CD14-positive monocyte (primary cell): ENCODE data around the gene MYO1D. TPM values are rescaled to one million over a fixed set of nuclear protein-coding genes. Genes with fewer than 3 reads are reported as not detected.

Source experiments
- DNase-seq, 3 donors: peaks; one replicate each; pipeline ENCODE4 v3.0.0-alpha.2; 2011 to 2022
- H2AFZ ChIP-seq: 2 replicates; pipeline ENCODE4 v1.6.0; 2012; ENCODE audit warnings: mild to moderate bottlenecking, low read depth, low read length, inconsistent platforms; ENCODE audit not compliant: insufficient read depth, poor library complexity, severe bottlenecking
- H3K27ac ChIP-seq, 2 donors: 1 replicate in 1 of 2; 2 replicates in 1 of 2; pipeline ENCODE4 v1.5.1; 2012 to 2013; ENCODE audit warnings: low read length in 2 of 2, control low read depth in 1 of 2, inconsistent platforms in 1 of 2, low read depth in 1 of 2, mild to moderate bottlenecking in 1 of 2
- H3K27me3 ChIP-seq, 2 donors: one replicate each; pipeline versions ENCODE4 v1.6.0 to v1.6.1; 2011 to 2013; ENCODE audit warnings: low read length in 2 of 2; ENCODE audit not compliant: control insufficient read depth in 2 of 2, insufficient read depth in 2 of 2
- H3K36me3 ChIP-seq, 2 donors: replicated peaks in 1 of 2; 1 replicate in 1 of 2; 2 replicates in 1 of 2; pipeline versions ENCODE4 v1.5.1 to v1.6.1; 2012 to 2013; ENCODE audit warnings: low read length in 2 of 2, control low read depth in 1 of 2, inconsistent platforms in 1 of 2, mild to moderate bottlenecking in 1 of 2; ENCODE audit not compliant: insufficient read depth in 2 of 2, control insufficient read depth in 1 of 2
- H3K4me1 ChIP-seq, 2 donors: 1 replicate in 1 of 2; 2 replicates in 1 of 2; pipeline versions ENCODE4 v1.5.1 to v1.6.1; 2012 to 2013; ENCODE audit warnings: low read length in 2 of 2, control low read depth in 1 of 2, inconsistent platforms in 1 of 2, mild to moderate bottlenecking in 1 of 2, moderate library complexity in 1 of 2; ENCODE audit not compliant: insufficient read depth in 2 of 2, control insufficient read depth in 1 of 2
- H3K4me2 ChIP-seq: replicated peaks from 2 replicates; pipeline ENCODE3; 2012; ENCODE audit warnings: low read length, moderate library complexity, mild to moderate bottlenecking; ENCODE audit not compliant: poor library complexity, severe bottlenecking; ENCODE audit errors: extremely low read depth
- H3K4me3 ChIP-seq, 3 experiments: fragments of 200-600 bp in 1 of 3; sonication (generic) in 1 of 3; replicated peaks in 1 of 3; 1 replicate in 2 of 3; 2 replicates in 1 of 3; pipeline ENCODE4 v1.5.1; 2011 to 2013; ENCODE audit warnings: low read length in 3 of 3, mild to moderate bottlenecking in 3 of 3, control low read depth in 2 of 3, low read depth in 2 of 3, inconsistent platforms in 1 of 3, moderate library complexity in 1 of 3
- H3K79me2 ChIP-seq: 2 replicates; pipeline ENCODE4 v1.6.0; 2012; ENCODE audit warnings: mild to moderate bottlenecking, control low read depth, inconsistent platforms, low read length, moderate library complexity; ENCODE audit not compliant: insufficient read depth
- H3K9ac ChIP-seq: 2 replicates; pipeline ENCODE4 v1.6.0; 2017; ENCODE audit warnings: low read length, mild to moderate bottlenecking; ENCODE audit not compliant: insufficient read depth, poor library complexity, severe bottlenecking
- H3K9me3 ChIP-seq, 2 donors: replicated peaks in 1 of 2; 1 replicate in 1 of 2; 2 replicates in 1 of 2; pipeline versions ENCODE4 v1.5.1 to v1.6.1; 2012 to 2013; ENCODE audit warnings: low read length in 2 of 2, control low read depth in 1 of 2; ENCODE audit not compliant: control insufficient read depth in 1 of 2, insufficient read depth in 1 of 2
- H4K20me1 ChIP-seq: 2 replicates; pipeline ENCODE4 v1.6.0; 2012; ENCODE audit warnings: mild to moderate bottlenecking, low read length, control low read depth, moderate library complexity; ENCODE audit not compliant: insufficient read depth
- H3K27ac Mint-ChIP-seq, 7 donors: one replicate each; pipeline ENCODE4 v1.8.0; 2020; ENCODE audit warnings: mild to moderate bottlenecking in 7 of 7, mixed read lengths in 7 of 7, moderate library complexity in 6 of 7, inconsistent platforms in 2 of 7
- H3K27me3 Mint-ChIP-seq, 3 donors: one replicate each; pipeline ENCODE4 v1.8.0; 2021 to 2022; ENCODE audit warnings: low read depth in 3 of 3, mild to moderate bottlenecking in 3 of 3, mixed read lengths in 3 of 3, moderate library complexity in 3 of 3, inconsistent platforms in 1 of 3
- H3K36me3 Mint-ChIP-seq, 2 donors: one replicate each; pipeline ENCODE4 v1.8.0; 2020; ENCODE audit warnings: mixed read lengths in 2 of 2, inconsistent platforms in 1 of 2, mild to moderate bottlenecking in 1 of 2
- H3K4me1 Mint-ChIP-seq: one replicate; pipeline ENCODE4 v1.8.0; 2020; ENCODE audit warnings: mild to moderate bottlenecking, mixed read lengths
- H3K4me3 Mint-ChIP-seq, 2 donors: one replicate each; pipeline ENCODE4 v1.8.0; 2020; ENCODE audit warnings: mild to moderate bottlenecking in 2 of 2, mixed read lengths in 2 of 2, moderate library complexity in 1 of 2
- H3K9me3 Mint-ChIP-seq, 7 donors: one replicate each; pipeline ENCODE4 v1.8.0; 2020 to 2022; ENCODE audit warnings: mixed read lengths in 7 of 7, mild to moderate bottlenecking in 6 of 7, moderate library complexity in 6 of 7, inconsistent platforms in 2 of 7
- CTCF ChIP-seq: fragments of 200-600 bp; IDR thresholded peaks from one replicate; pipeline ENCODE4 v1.8.0; 2022; ENCODE audit warnings: antibody characterized with exemption, mild to moderate bottlenecking
- WGBS: methylation state at CpG from one replicate; pipeline ENCODE4 v1.1.5; 2013; ENCODE audit warnings: missing lambda C conversion rate; ENCODE audit not compliant: insufficient coverage; 5-methylcytosine and 5-hydroxymethylcytosine counted together
- intact Hi-C, 2 donors: fragments of 100-400 bp; cut with micrococcal nuclease; formaldehyde crosslinking; loops; one replicate each; pipeline versions ENCODE4 v1.15.0 to v1.15.1; 2023
- polyA plus RNA-seq, 3 donors: library from polyadenylated mRNA; depleted of rRNA in 1 of 3; unstranded in 2 of 3; stranded (reverse) in 1 of 3; fragments of 300-500 nt in 2 of 3; fragments of >200 nt in 1 of 3; fragmentation: Illumina TruSeq in 2 of 3; gene quantifications; 1 replicate in 2 of 3; 2 replicates in 1 of 3; pipeline ENCODE4 v1.2.3, GENCODE V29; 2012 to 2021

Gene MYO1D
- polyA plus RNA-seq, 3 donors: 0.22 to 0.39 (median 0.26) TPM

GRCh38 chr17:32914181-32914580 is 37.3 kb upstream of the MYO1D start:
- peaks cover 2 to 6% (median 5%) of the 10 kb centered on the region in 3 donors for H3K27me3 Mint-ChIP-seq
- H3K79me2 ChIP-seq: no peaks in the 10 kb centered on the region
- no peak overlapping the region for H3K4me2 ChIP-seq

GRCh38 chr17:32913593-32913992 is 36.7 kb upstream of the MYO1D start:
- Mint-ChIP-seq H3K4me3 (no peak overlapping the region), H3K9me3 (no peaks in the 10 kb centered on the region), H3K27me3 (peaks cover 2 to 6% (median 5%) of the 10 kb centered on the region in 3 donors), H3K36me3 (no peaks in the 10 kb centered on the region), H3K27ac (no peak overlapping the region), H3K4me1 (no peaks in the 10 kb centered on the region)
- H3K27ac ChIP-seq: no peak overlapping the region
- H3K9ac ChIP-seq: no peak overlapping the region
- 88% methylated on average over 4 of the region's 7 CpGs for WGBS
- H3K4me1 ChIP-seq: no peaks in the 10 kb centered on the region
- H3K36me3 ChIP-seq: no peaks in the 10 kb centered on the region
- H3K4me3 ChIP-seq: no peak overlapping the region
- intact Hi-C loops: no loop called here
- no peak overlapping the region for H3K4me2 ChIP-seq
- no peak overlapping the region for H2AFZ ChIP-seq
- peaks cover 0 to 2% of the 10 kb centered on the region in 2 donors for H3K27me3 ChIP-seq
- no peak for TF ChIP-seq CTCF
- H4K20me1 ChIP-seq: no peaks in the 10 kb centered on the region
- H3K9me3 ChIP-seq: no peaks in the 10 kb centered on the region
- DNase-seq: no peak
- H3K79me2 ChIP-seq: no peaks in the 10 kb centered on the region

More at GRCh38 chr17:32914181-32914580, 37.3 kb upstream of the MYO1D start:
- DNase-seq: no peak
- Histone ChIP-seq H3K4me1 (no peaks in the 10 kb centered on the region), H3K4me3 (no peak overlapping the region), H3K27me3 (peaks cover 0 to 2% of the 10 kb centered on the region in 2 donors), H4K20me1 (no peaks in the 10 kb centered on the region), H2AFZ (no peak overlapping the region), H3K9ac (no peak overlapping the region), H3K27ac (no peak overlapping the region), H3K9me3 (no peaks in the 10 kb centered on the region), H3K36me3 (no peaks in the 10 kb centered on the region)
- 89% methylated on average over 3 of the region's 3 CpGs for WGBS
- Mint-ChIP-seq H3K27ac (no peak overlapping the region), H3K9me3 (no peaks in the 10 kb centered on the region), H3K36me3 (no peaks in the 10 kb centered on the region), H3K4me1 (no peaks in the 10 kb centered on the region), H3K4me3 (no peak overlapping the region)
- no peak for TF ChIP-seq CTCF
- intact Hi-C loops: no loop called here
